ENCODE results near the gene CCDC182. TPM values are rescaled to one million over a fixed set of nuclear protein-coding genes. Genes with fewer than 3 reads are reported as not detected.
A peak's percentile ranks its signal among the peaks of the same experiment; 100 is the strongest.

Gene CCDC182
- not detected for total RNA-seq
- 0.05 TPM for polyA plus RNA-seq
- long read RNA-seq, donor 1 = 0 reads
- long read RNA-seq, donor 2 = 0 reads
- long read RNA-seq, donor 3 = 0 reads
- long read RNA-seq, donor 4 = 0 reads
- long read RNA-seq, donor 5 = 0 reads
- long read RNA-seq, donor 6 = 0 reads
- long read RNA-seq, donor 7 = 0 reads
- long read RNA-seq, donor 8 = 0 reads
- long read RNA-seq, donor 9 = 0 reads
- long read RNA-seq, donor 10 = 0 reads

DNA sequence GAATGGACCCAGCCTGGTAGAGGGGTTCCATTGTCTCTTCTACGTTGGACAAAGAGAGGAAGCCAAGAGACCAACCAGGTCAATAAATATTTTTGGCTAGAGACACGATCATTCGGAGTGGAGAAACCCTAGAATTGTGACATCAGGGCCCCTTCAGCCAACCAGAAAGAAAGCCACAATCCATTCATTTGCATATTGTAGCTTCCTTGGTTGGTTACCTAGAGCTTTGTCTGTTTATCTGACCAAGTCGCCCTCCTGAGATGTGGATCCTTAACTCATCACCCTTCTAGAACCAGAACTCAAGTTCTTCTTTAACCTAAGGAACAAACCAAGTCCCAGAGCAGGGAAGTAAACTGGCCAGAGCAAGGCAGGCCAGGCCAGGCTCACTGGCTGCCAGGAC is at the start of gene CCDC182:
Gene CCDC182 (minus strand): TSS at position 58 of the 400 bp plus-strand sequence. CDS start 27 bp downstream, at position 31.
- Histone ChIP-seq H3K4me1 (ENCODE audit: control insufficient read depth in 2 of 2, insufficient read depth in 2 of 2, low read length in 2 of 2) (peaks cover 0 to 13% of the 10 kb centered on the region in 2 donors), H3K4me3 (ENCODE audit: low read length in 2 of 2) (no peak within 1 kb of the TSS), H3K36me3 (ENCODE audit: control insufficient read depth in 2 of 2, insufficient read depth in 2 of 2, low read length in 1 of 2) (no peaks in the 10 kb centered on the region), H3K27me3 (ENCODE audit: control insufficient read depth in 2 of 2, insufficient read depth in 1 of 2, low read length in 1 of 2) (no peaks in the 10 kb centered on the region), H3K9me3 (ENCODE audit: control insufficient read depth in 2 of 2, insufficient read depth in 1 of 2, low read length in 1 of 2) (peaks cover 0 to 3% of the 10 kb centered on the region in 2 donors), H3K27ac (ENCODE audit: low read depth in 1 of 2, low read length in 1 of 2) (peak within 1 kb of the TSS in 1 of 2 donors; percentile 31)
- 94% methylated on average over 4 of the region's 4 CpGs for WGBS
- DNase-seq (ENCODE audit: low read depth in 6 of 9, low spot score in 9 of 9) = no peak

DNA sequence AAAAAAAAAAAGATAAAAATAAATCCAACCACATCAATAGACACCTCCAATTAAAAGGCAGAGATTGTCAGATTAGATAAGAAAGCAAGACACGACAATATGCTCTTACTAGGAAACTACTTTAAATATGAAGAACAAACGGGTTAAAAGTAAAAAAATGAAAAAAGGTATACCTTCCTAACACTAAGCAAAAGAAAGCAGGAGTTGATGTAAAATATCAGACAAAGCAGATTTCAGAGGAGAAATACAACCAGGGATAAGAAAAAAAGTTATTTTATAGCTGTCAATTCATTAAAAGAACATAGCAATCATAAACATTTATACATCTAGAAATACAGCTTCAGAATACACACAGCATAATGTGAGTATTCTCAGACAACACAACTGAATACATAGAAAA is 49.7 kb upstream of the CCDC182 start:
- 12% methylated on average over 2 of the region's 2 CpGs for WGBS

DNA sequence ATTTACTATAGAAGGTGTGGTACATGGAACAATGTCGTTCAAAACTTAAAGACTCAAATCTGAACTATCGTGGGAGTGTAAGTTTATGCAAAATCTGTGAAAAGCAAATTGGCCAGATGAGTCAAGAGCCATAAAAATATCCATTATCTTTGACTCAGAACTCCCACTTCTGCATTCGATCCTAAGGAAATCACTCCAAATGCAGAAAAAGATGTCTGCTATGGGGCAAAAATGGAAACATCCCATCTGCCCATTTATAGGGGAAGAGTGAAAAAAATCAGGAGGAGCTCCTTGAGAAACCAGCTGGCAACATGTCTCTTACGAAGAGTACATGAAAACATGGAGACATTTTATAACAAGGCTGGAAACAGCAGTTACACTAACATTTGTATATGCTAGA is 43.6 kb upstream of the CCDC182 start:
- Histone ChIP-seq H3K27me3 (ENCODE audit: control insufficient read depth in 2 of 2, insufficient read depth in 1 of 2, low read length in 1 of 2) (peaks cover 0 to 32% of the 10 kb centered on the region in 2 donors), H3K4me3 (ENCODE audit: low read length in 2 of 2) (no peak overlapping the region), H3K36me3 (ENCODE audit: control insufficient read depth in 2 of 2, insufficient read depth in 2 of 2, low read length in 1 of 2) (no peaks in the 10 kb centered on the region), H3K4me1 (ENCODE audit: control insufficient read depth in 2 of 2, insufficient read depth in 2 of 2, low read length in 2 of 2) (no peaks in the 10 kb centered on the region), H3K27ac (ENCODE audit: low read depth in 1 of 2, low read length in 1 of 2) (no peak overlapping the region), H3K9me3 (ENCODE audit: control insufficient read depth in 2 of 2, insufficient read depth in 1 of 2, low read length in 1 of 2) (no peaks in the 10 kb centered on the region)
- DNase-seq (ENCODE audit: low read depth in 6 of 9, low spot score in 9 of 9) = no peak
- WGBS = 93% methylated on average over 4 of the region's 4 CpGs

More for the DNA sequence above, 49.7 kb upstream of the CCDC182 start:
- no peak overlapping the region for H3K4me3 ChIP-seq (ENCODE audit: low read length in 2 of 2)
- H3K9me3 ChIP-seq (ENCODE audit: control insufficient read depth in 2 of 2, insufficient read depth in 1 of 2, low read length in 1 of 2) = no peaks in the 10 kb centered on the region
- no peak overlapping the region for H3K27ac ChIP-seq (ENCODE audit: low read depth in 1 of 2, low read length in 1 of 2)
- no peaks in the 10 kb centered on the region for H3K36me3 ChIP-seq (ENCODE audit: control insufficient read depth in 2 of 2, insufficient read depth in 2 of 2, low read length in 1 of 2)
- no peaks in the 10 kb centered on the region for H3K4me1 ChIP-seq (ENCODE audit: control insufficient read depth in 2 of 2, insufficient read depth in 2 of 2, low read length in 2 of 2)
- peaks cover 2 to 13% of the 10 kb centered on the region in 2 donors for H3K27me3 ChIP-seq (ENCODE audit: control insufficient read depth in 2 of 2, insufficient read depth in 1 of 2, low read length in 1 of 2)
- DNase-seq (ENCODE audit: low read depth in 6 of 9, low spot score in 9 of 9) = no peak

DNA sequence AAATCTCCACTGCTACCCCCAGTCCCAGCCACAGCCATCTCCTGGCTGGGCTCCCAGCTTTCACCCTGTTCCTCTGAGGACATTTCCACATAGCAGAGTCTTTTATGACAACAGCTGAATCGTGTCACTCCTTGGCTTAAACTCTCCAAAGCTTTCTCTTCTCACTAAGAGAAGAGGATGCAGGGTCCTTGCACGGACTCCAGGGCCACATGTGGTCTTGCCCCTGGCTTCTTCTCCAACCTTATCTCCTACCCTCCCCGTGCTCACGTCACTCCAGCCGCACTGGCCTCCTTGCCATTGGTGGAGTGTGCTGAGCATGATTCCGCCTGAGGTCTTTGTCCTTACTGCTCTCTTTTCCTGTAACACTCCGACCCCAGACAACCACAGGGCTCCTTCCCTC is 39.9 kb upstream of the CCDC182 start:
- Histone ChIP-seq H3K9me3 (ENCODE audit: control insufficient read depth in 2 of 2, insufficient read depth in 1 of 2, low read length in 1 of 2) (no peaks in the 10 kb centered on the region), H3K4me3 (ENCODE audit: low read length in 2 of 2) (no peak overlapping the region), H3K27ac (ENCODE audit: low read depth in 1 of 2, low read length in 1 of 2) (no peak overlapping the region), H3K36me3 (ENCODE audit: control insufficient read depth in 2 of 2, insufficient read depth in 2 of 2, low read length in 1 of 2) (no peaks in the 10 kb centered on the region), H3K27me3 (ENCODE audit: control insufficient read depth in 2 of 2, insufficient read depth in 1 of 2, low read length in 1 of 2) (peaks cover 0 to 32% of the 10 kb centered on the region in 2 donors), H3K4me1 (ENCODE audit: control insufficient read depth in 2 of 2, insufficient read depth in 2 of 2, low read length in 2 of 2) (peaks cover 14 to 18% of the 10 kb centered on the region in 2 donors)
- 95% methylated on average over 7 of the region's 7 CpGs for WGBS
- DNase-seq (ENCODE audit: low read depth in 6 of 9, low spot score in 9 of 9) = no peak

DNA sequence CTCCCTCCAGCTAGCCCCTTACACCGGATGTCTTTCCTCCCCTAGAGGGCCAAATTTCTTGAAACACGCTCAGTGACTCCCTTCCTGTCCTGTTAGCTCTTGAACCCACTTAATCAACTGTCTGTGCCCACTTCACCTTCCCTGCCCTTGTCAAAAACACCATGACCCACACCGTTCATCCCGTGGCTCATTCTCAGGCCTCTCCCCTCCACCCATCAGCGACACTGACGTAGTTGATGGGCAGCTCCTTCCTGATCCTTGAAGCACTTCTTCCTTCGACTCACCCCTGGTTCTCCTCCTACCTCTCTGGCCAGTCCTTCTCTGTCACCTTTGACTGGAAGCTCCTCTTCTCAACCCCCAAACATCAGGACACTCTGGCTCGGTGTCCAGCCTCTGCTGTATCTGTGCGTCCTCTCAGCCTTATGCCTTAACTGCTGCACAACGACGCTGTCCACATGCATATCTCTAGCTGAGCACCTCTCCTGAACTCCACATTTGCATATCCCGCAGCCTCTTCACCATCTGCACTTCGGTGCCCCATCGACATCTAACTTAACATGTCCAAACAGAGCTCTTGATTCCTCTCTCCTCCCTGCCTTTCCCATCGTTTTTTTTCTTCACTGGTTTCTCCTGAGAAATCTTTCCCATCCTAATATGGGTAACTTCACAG is 39.3 kb upstream of the CCDC182 start:
- Histone ChIP-seq H3K4me3 (ENCODE audit: low read length in 2 of 2) (no peak overlapping the region), H3K4me1 (ENCODE audit: control insufficient read depth in 2 of 2, insufficient read depth in 2 of 2, low read length in 2 of 2) (peaks cover 14 to 18% of the 10 kb centered on the region in 2 donors), H3K27ac (ENCODE audit: low read depth in 1 of 2, low read length in 1 of 2) (no peak overlapping the region), H3K36me3 (ENCODE audit: control insufficient read depth in 2 of 2, insufficient read depth in 2 of 2, low read length in 1 of 2) (no peaks in the 10 kb centered on the region), H3K27me3 (ENCODE audit: control insufficient read depth in 2 of 2, insufficient read depth in 1 of 2, low read length in 1 of 2) (peaks cover 0 to 26% of the 10 kb centered on the region in 2 donors), H3K9me3 (ENCODE audit: control insufficient read depth in 2 of 2, insufficient read depth in 1 of 2, low read length in 1 of 2) (no peaks in the 10 kb centered on the region)
- 93% methylated on average over 15 of the region's 15 CpGs for WGBS
- DNase-seq (ENCODE audit: low read depth in 6 of 9, low spot score in 9 of 9) = no peak

DNA sequence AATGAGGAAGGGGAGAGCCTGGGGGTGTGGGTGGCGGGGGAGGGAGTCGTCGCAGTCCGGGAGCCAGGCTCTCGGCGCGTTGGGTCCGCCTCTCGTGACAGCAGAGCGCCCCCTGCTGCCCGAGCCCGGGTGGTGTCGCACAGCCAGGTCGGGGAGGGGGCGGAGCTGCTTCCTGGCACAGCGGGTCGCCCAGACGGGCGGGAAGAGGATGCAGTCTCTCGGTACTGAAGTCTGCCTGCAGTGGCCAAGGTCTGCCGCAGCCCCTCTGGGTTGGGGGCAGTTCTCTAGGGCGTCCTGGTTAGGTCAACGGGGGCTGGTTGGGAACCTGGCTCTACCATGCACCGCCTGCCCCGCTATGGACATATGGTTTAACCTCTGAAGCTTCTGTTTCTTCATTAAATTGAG is 38.2 kb upstream of the CCDC182 start:
- Histone ChIP-seq H3K27me3 (ENCODE audit: control insufficient read depth in 2 of 2, insufficient read depth in 1 of 2, low read length in 1 of 2) (peaks cover 0 to 24% of the 10 kb centered on the region in 2 donors), H3K4me1 (ENCODE audit: control insufficient read depth in 2 of 2, insufficient read depth in 2 of 2, low read length in 2 of 2) (peaks cover 14 to 18% of the 10 kb centered on the region in 2 donors), H3K27ac (ENCODE audit: low read depth in 1 of 2, low read length in 1 of 2) (no peak overlapping the region)

DNA sequence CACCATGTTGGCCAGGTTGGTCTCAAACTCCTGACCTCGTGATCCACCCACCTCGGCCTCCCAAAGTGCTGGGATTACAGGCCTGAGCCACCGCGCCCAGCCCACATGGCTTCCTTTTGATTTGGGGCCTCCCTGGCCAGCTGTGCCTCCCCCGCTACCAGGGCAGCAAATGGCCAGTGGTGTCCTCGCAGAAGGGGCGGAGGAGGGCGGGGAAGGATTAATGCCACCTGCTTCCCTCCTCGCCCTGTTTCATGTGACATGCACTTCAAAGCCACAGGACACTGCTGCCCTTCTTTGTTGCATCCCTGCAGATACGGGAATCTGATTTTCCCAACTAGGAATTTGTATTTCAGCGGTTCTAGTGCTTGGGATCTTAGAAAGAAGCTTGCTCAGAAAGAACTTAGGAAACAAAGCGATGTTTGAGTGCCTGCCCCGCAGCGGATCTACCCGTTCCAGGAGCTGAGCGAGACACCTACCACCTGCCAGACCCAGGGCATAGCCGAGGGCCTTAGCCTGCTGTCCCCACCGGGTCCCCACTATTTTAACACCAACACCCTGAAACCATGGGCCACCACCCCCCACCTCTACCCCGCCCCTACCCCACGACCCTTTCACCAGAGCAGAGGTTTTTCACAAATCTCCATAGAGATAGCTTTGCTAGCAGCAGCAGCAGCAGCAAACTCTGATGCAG is 37.7 kb upstream of the CCDC182 start:
- WGBS = 71% methylated on average over 20 of the region's 20 CpGs
- Histone ChIP-seq H3K36me3 (ENCODE audit: control insufficient read depth in 2 of 2, insufficient read depth in 2 of 2, low read length in 1 of 2) (no peaks in the 10 kb centered on the region), H3K27me3 (ENCODE audit: control insufficient read depth in 2 of 2, insufficient read depth in 1 of 2, low read length in 1 of 2) (peaks cover 0 to 23% of the 10 kb centered on the region in 2 donors), H3K4me1 (ENCODE audit: control insufficient read depth in 2 of 2, insufficient read depth in 2 of 2, low read length in 2 of 2) (peaks cover 14 to 18% of the 10 kb centered on the region in 2 donors), H3K4me3 (ENCODE audit: low read length in 2 of 2) (peak overlapping the region in 1 of 2 donors; percentile 11), H3K9me3 (ENCODE audit: control insufficient read depth in 2 of 2, insufficient read depth in 1 of 2, low read length in 1 of 2) (no peaks in the 10 kb centered on the region), H3K27ac (ENCODE audit: low read depth in 1 of 2, low read length in 1 of 2) (no peak overlapping the region)
- DNase-seq (ENCODE audit: low read depth in 6 of 9, low spot score in 9 of 9) = no peak

More for the DNA sequence above, 38.2 kb upstream of the CCDC182 start:
- Histone ChIP-seq H3K4me3 (ENCODE audit: low read length in 2 of 2) (peak overlapping the region in 1 of 2 donors; percentile 11), H3K36me3 (ENCODE audit: control insufficient read depth in 2 of 2, insufficient read depth in 2 of 2, low read length in 1 of 2) (no peaks in the 10 kb centered on the region), H3K9me3 (ENCODE audit: control insufficient read depth in 2 of 2, insufficient read depth in 1 of 2, low read length in 1 of 2) (no peaks in the 10 kb centered on the region)
- WGBS = 8% methylated on average over 25 of the region's 25 CpGs
- DNase-seq (ENCODE audit: low read depth in 6 of 9, low spot score in 9 of 9) = peak; percentile 31 to 89 (median 75)

DNA sequence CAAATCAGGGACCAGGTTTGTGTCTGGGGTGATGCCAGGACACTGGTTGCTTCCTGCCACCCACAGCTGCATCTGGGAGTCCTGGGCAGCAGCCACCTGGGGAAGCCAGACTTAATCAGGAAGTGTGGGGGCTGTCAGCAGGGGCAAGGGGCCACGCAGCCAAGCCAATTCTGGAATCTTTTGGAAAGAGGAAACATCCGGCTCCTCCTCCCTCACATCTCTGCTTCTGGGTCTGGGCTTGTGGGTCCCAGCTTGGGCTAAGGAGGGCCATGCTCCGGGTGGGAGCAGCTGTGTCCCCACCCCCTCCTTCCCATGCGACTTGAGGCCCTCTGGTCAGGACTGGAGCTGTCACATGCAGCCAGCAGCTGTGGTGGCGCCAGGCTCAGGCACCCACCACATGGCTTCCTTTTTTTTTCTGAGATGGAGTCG is 37.0 kb upstream of the CCDC182 start:
- H3K27ac ChIP-seq (ENCODE audit: low read depth in 1 of 2, low read length in 1 of 2) = no peak overlapping the region
- H3K4me1 ChIP-seq (ENCODE audit: control insufficient read depth in 2 of 2, insufficient read depth in 2 of 2, low read length in 2 of 2) = peaks cover 14 to 18% of the 10 kb centered on the region in 2 donors
- no peaks in the 10 kb centered on the region for H3K36me3 ChIP-seq (ENCODE audit: control insufficient read depth in 2 of 2, insufficient read depth in 2 of 2, low read length in 1 of 2)
- H3K27me3 ChIP-seq (ENCODE audit: control insufficient read depth in 2 of 2, insufficient read depth in 1 of 2, low read length in 1 of 2) = peaks cover 0 to 19% of the 10 kb centered on the region in 2 donors
- DNase-seq (ENCODE audit: low read depth in 6 of 9, low spot score in 9 of 9) = peak in 1 of 9 donors; percentile 30
- H3K4me3 ChIP-seq (ENCODE audit: low read length in 2 of 2) = no peak overlapping the region
- no peaks in the 10 kb centered on the region for H3K9me3 ChIP-seq (ENCODE audit: control insufficient read depth in 2 of 2, insufficient read depth in 1 of 2, low read length in 1 of 2)
- 5% methylated on average over 6 of the region's 6 CpGs for WGBS

Measured in thymus (tissue), 14 donors.